ENCODE measurements around the gene TRIM50.
"Not testable (repeated sequence)": the region's sequence is repeated elsewhere in the genome, so short reads cannot be mapped to it uniquely, and the experiment has no call there.

TRIM50 gene

DNA sequence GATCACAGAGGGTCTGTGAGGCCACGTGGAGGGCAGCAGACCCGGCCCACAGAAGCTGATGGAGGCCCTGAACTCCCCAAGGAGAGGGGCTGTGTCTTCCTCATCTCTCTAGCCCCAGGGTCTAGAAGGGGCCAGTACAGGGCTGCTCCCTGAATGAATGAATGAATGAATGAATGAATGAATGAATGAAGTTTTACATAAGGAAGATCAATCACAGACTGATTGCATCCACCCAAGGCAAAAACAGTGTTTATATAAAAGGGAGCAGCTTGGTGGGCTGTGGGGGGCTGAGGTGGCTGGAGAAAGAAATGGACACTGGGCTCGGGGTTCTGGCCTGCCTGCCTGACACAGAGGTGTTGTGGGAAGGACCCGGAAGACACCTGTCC is 14.4 kb downstream of the TRIM50 start:
- DNase-seq, result no peak

DNA sequence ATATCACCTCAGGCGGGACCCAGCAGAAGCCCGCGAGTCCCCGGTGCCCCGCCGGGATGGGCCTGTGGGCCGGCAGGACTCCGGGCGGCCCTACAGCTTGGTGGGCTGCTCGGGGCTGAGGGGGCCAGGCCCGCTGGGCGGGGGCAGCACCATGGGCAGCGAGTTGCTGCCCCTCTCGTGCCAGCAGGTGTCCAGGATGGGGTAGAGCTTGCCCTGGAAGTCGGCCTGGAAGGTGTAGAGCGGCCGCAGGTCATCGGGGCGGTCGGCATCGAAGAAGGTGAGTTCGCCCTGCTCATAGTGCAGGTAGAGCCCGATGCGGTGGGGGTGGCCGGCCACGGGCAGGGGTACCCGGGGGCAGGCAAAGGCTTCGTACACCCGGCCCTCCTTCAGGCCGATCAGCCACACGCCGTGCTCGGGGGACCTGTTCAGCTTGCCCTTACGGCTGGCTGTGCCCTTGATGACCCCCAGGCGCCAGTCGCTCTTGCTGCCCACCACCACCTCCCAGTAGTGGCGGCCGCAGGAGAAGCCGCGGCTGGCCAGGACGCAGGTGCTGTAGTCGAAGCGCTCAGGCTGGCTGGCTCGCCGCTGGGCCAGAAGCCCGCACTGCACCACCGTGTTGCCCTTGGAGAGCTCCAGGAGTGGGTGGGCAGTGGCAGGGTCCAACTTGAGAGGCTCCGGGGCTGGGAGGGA is 14.9 kb downstream of the TRIM50 start:
- DNase-seq, result no peak

DNA sequence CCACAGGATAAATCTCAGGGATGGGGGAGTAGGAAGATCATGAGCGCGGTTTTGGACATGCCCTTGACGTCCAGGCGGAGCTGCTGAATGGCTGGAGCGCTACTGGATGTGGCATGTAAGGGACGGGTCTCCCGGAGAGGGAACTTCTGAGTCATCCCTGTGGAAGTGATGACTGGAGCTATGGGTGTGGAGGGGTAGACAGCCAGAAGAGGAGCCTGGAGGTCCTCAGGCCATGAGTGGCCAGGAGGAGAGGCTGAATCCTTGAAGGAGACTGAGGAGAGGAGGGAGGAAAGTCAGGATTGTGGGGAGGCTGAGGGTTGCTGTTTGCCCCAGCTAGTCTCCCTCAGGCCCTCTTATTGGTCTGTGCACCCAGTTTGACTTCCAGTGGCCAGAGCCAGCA is 16.5 kb downstream of the TRIM50 start:
- peak; percentile 12 for DNase-seq

DNA sequence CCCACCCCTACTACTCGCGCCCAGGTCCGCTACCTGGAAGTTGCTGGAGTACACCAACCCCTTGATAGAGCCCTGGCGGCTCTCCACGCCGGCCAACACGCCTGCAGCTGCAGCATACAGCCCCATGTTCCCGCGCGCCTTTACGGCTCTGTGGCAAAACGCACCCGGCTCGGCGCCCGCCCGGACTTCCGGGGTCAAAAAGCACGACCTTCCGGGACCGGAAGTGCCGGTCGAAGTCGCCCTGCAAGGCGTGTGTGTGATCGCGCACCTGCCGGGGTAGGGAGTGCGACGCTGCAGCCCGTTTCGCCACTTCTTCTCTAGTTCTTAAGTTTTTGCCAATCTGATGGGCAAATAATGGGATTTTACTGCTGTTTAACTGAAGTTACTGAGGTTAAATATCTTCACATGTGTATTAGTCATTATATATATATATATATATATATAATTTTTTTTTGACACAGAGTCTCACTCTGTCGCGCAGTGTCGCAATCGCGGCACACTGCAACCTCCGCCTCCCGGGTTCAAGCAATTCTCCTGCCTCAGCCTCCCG is 19.1 kb downstream of the TRIM50 start, which contains the start of gene NSUN5:
Gene NSUN5 (minus strand): TSS at position 162 of the 550 bp plus-strand sequence. CDS start 36 bp downstream, at position 126.
- peak; percentile 65 for DNase-seq

DNA sequence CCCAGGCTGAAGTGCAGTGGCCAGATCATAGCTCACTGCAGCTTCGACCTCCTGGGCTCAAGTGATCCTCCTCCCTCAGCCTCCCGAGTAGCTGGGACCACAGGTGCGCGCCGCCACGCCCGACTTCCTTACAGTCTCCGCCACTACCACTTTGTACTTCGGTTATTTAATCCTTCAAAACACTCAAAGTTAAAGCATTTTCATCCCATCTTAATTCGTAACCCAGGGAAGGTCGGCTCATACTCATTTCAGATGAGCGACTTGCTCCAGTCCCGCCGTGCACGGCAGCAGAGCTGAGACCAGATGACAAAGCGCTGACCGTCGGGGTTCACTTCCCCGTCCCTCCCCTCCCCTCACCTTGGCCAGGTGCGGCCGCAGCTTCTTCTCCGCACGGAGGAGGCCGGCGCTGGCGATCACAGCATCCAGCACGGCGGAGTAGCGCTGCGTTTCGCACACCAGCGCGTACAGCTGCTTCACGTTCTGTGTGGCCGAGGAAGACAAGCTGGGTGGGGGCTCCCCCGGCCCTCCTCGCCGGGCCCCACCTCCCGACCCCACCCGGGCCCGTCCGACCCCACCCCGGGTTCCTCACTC is 19.7 kb downstream of the TRIM50 start:
- no peak for DNase-seq

DNA sequence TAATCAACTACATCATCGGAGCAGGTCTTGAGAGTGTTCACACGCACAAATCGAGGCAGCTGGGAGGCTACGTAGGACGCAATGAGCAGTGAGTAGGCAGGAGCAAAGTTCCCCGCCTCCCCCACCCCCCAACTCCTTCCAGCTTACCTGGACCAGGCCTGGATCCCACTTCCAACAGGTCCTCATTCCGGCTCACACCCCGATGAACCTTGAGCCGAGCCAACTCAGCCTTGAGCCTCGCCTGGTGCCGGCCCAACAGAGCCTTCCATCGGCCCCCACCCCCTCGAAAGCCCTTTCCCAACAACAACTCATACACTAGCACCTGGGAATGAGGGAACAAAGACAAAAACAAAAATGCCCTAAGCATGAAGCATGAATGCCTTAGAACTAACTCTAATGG is 20.4 kb downstream of the TRIM50 start:
- DNase-seq, result no peak

DNA sequence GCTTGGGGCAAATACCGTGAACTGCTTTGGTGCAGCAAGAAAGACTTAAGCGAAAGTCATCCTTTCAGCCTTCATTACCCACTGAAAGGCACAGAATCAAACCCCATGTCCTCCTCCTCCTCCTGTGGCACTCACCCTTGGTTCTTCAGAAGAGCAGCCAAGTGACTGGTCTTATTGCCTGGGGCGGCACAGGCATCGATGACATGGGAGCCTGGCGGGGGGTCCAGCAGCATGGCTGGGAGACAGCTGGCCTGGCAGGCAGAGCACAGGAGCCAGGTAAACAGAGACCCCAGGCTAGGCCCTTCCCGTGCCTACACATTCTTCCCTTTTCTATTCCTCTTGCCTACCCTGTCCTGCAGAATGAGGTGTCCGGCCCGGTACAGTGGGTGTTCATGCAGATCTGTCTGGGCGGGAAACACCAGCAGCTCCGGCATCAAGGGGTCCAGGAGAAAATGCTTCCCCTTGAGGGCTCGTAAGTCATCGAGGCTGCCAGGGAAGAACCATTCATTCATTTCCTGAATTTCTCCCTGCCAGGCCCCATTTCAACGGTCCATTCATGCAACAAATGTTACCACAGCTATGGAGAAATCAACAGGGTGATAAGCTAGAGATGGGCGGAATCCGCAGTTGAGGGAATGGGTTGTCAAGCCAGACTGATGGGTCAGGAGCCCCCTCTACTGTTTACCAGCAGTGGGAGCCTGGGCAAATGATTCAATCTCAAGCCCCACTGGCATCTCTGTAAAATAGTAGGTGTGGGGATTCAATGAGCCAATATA is 23.1 kb downstream of the TRIM50 start:
- DNase-seq, result not testable (repeated sequence)

DNA sequence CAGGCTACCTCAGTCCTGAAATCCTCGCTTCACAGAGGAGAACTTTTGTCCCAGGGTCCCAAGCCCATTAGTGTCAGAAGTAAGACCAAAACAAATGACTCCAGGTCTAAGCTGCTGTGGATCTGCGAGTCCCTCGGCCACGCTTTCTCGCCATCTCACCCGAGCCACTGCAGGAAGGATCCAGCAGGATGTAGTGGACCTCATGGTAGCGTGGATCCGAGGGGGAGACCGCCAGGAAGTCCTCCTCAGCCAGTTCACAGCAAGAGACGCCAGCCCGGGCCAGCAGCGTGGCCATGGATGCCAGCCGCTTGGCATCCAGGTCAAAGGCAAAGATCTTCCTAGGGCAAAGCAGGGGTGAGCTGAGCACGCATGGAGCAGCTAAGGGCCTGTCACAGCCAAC is 23.8 kb downstream of the TRIM50 start:
- DNase-seq, result no peak

DNA sequence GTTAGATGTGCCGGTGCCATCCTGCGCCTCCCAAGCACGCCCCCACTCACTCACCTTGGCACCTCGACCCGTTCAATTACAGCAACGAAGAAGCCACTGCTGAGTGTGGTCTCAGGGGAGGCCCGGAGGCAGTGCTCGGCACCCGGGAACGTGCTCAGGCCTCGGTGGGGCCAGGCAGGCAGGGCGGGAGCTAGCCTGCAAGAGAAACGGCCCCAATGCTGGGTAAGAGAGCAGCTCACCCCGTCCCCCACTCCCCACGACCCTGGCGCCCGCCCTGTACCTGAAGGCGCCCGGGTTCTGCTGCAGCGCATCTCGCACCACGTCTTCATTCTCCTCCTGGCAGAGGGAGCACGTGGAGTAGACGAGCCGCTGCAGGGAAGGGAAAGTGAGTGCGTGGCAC is 24.3 kb downstream of the TRIM50 start:
- no peak for DNase-seq

DNA sequence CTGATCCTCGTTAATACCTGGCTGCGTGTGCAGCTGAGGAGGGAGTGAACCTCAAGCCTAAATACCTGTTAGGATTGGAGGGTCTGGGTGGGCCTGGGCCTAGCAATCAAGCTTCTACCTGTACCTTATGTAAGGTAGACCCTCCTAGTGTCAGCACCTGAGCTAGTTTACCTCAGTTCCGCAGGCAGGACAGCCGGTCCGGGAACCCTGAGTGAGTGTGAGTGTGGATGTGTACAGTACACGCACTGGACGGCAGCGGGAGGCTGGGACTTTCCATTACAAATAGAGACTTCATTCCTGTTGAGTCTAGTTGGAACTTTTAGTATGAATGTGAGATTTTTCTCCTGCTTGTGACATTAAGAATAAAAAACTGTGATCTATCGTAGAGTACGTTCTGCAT is 25.0 kb downstream of the TRIM50 start:
- not testable (repeated sequence) for DNase-seq

DNA sequence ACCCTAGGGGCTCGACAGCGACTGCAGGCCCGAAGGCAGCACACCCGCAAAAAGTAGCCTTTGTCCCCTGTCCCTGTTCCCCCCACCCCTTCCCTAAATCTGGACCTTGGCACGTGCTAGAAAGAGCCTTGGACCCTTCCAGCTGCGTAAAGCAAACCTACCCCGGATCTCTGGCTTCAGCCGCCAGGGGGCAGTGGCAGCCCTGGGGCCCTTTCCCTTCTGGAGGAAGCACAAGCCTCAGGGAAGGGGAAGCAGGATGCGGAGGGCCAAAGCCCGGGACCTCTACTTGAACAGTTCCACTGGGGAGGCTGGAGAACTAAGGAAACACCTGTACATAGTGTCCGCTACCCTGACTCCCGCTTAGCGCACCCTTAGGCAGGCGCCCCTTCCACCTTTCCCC is 26.8 kb downstream of the TRIM50 start:
- DNase-seq, result not testable (repeated sequence)

DNA sequence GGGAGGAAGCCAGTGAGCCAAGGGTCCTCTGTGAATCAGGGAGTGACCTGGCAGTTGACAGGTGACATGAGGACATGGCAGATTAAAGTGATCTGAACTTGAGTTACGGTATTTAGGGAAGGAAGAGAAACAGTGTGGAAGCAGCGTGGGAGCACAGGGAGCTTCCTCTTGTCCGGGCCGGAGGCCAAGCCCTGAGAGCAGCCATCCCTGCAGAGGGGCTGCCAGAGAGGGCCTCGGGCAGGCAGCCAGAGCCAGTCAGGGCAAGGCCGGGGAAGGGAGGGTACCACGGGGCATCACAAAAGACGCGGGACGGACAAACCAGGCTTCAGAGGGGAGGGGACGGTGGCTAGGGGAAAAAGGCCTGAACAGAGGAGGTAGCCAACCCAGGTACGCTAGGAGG is 28.1 kb downstream of the TRIM50 start:
- DNase-seq, result not testable (repeated sequence)

DNA sequence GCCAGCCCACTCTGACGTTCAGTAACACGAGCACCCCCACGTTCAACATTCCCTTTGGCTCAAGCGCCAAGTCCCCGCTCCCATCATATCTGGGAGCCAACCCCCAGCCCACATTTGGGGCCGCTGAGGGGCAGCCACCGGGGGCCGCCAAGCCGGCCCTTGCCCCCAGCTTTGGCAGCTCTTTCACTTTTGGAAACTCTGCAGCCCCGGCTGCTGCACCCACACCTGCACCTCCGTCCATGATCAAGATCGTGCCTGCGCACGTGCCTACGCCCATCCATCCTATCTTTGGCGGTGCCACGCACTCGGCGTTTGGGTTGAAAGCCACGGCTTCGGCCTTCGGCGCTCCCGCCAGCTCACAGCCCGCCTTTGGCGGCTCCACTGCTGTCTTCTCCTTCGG is 30.2 kb downstream of the TRIM50 start:
- DNase-seq, result not testable (repeated sequence)

DNA sequence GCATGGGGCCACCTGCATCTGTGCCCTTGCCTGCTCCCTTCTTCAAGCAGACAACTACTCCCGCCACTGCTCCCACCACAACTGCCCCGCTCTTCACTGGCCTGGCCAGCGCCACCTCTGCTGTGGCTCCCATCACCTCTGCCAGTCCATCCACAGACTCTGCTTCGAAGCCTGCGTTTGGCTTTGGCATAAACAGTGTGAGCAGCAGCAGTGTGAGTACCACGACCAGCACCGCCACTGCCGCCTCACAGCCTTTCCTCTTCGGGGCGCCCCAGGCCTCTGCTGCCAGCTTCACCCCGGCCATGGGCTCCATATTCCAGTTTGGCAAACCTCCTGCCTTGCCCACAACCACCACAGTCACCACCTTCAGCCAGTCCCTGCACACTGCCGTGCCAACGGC is 30.6 kb downstream of the TRIM50 start:
- DNase-seq, result not testable (repeated sequence)

DNA sequence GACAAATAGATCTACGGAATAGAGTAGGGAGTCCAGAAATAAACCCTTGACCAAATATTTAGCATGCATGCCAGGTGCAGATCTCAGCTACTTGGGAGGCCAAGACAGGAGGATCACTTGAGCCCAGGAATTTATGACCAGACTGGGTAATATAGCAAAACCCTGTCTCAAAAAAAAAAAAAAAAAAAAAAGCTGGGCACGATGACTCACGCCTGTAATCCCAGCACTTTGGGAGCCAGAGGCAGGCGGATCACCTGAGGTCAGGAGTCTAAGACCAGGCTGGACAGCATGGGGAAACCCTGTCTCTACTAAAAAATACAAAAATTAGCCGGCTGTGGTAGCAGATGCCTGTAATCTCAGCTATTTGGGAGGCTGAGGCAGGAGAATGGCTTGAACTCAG is 50.7 kb downstream of the TRIM50 start:
- not testable (repeated sequence) for DNase-seq

DNA sequence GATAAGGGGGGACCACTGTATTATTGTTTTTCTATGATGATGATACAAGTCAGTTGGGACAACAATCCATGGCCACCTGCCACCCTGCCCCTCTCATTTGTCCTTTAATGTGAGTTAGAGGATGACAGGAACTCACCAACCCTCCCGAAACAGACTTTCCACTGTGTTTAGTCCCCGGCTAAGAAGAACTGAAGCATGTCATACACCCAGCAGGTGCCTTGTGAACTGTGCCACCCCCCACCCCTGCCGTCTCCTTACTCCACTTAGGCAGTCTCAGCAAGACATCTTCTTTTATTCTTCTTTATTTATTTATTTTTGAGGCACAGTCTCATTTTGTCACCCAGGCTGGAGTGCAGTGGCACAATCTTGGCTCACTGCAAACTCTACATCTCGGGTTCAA is 60.1 kb downstream of the TRIM50 start:
- DNase-seq, result not testable (repeated sequence)

DNA sequence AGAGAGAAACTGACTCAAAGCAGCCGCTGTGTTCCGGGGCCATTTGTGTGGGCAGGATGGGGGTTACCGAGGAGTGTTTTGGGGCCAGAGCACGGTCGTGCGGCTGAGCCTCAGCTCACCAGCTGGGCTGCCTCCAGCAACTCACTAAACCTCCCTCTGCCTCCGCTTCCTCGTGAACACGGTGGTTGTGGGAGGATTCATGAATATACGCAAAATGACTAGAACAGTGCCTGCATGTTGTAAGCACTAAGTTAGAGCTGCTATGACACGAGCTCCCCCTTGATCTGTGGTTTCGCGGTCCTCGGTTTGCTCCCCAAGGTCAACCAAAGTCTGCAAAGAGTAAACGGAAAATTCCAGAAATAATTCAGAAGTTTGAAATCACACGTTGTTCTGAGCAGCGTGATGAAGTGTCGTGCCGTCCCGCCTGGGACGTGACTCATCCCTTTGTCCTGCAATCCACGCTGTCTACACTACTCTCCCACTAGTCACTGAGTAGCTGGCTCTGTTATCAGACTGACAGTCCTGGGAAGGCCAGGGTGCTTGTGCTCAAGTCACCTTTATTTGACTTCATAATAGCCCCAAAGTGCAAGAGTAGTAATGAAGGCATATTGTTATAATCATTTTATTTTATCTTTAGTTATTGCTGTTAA is 61.0 kb downstream of the TRIM50 start:
- not testable (repeated sequence) for DNase-seq

Measured in fibroblast of skin of scalp (primary cell).